Stomach (tissue), 9 donors: Measurements from ENCODE around the gene C2orf76. TPM values are rescaled to one million over a fixed set of nuclear protein-coding genes. Genes with fewer than 3 reads are reported as not detected.

Experiments used
- DNase-seq, 2 donors: peaks; one replicate each; pipeline versions ENCODE4 v3.0.0 to v3.0.0-alpha.2; 2013 to 2019
- H3K27ac ChIP-seq, 5 donors: fragments of 200-600 bp in 4 of 5; sonication (generic) in 4 of 5; one replicate each; pipeline ENCODE4 v1.5.1; 2013 to 2019; ENCODE audit warnings: mild to moderate bottlenecking in 1 of 5, moderate library complexity in 1 of 5
- H3K27me3 ChIP-seq, 3 donors: fragments of 200-600 bp; sonication (generic); one replicate each; pipeline ENCODE4 v1.5.1; 2017 to 2019; ENCODE audit warnings: mixed run types in 1 of 3
- H3K36me3 ChIP-seq, 4 donors: fragments of 200-600 bp; sonication (generic); 1 replicate in 3 of 4; 2 replicates in 1 of 4; pipeline ENCODE4 v1.5.1; 2016 to 2019
- H3K4me1 ChIP-seq, 4 donors: fragments of 200-600 bp; sonication (generic); one replicate each; pipeline ENCODE4 v1.5.1; 2016 to 2019
- H3K4me3 ChIP-seq, 4 donors: fragments of 200-600 bp; sonication (generic) in 3 of 4; one replicate each; pipeline ENCODE4 v1.5.1; 2016 to 2019; ENCODE audit warnings: mild to moderate bottlenecking in 1 of 4
- H3K9me3 ChIP-seq, 4 donors: fragments of 200-600 bp; sonication (generic); one replicate each; pipeline ENCODE4 v1.5.1; 2016 to 2019
- CTCF ChIP-seq, 7 experiments: fragments of 450-650 bp in 4 of 7; fragments of 200-600 bp in 3 of 7; sonication (generic) in 3 of 7; IDR thresholded peaks; one replicate each; pipeline ENCODE4 v1.5.1; 2016 to 2019; ENCODE audit warnings: antibody characterized with exemption in 7 of 7, control low read depth in 2 of 7, mild to moderate bottlenecking in 1 of 7
- EP300 ChIP-seq: sonication (generic); formaldehyde crosslinking; IDR thresholded peaks from one replicate; pipeline ENCODE4 v1.6.1; 2017; ENCODE audit warnings: antibody characterized with exemption
- POLR2A ChIP-seq, 4 donors: fragments of 450-650 bp; IDR thresholded peaks; one replicate each; pipeline ENCODE4 v1.6.1; 2016; ENCODE audit warnings: antibody characterized with exemption in 4 of 4, control low read depth in 2 of 4, mild to moderate bottlenecking in 1 of 4, moderate library complexity in 1 of 4
- POLR2AphosphoS5 ChIP-seq, 3 donors: sonication (generic); formaldehyde crosslinking; IDR thresholded peaks; one replicate each; pipeline ENCODE4 v1.6.1; 2016; ENCODE audit warnings: antibody characterized with exemption in 3 of 3
- WGBS, 5 donors: extraction: QIAGEN DNeasy Blood & Tissue Kit in 3 of 5; methylation state at CpG; one replicate each; pipeline versions ENCODE4 v1.1.5 to v1.1.7; 2013 to 2018; 5-methylcytosine and 5-hydroxymethylcytosine counted together
- intact Hi-C: fragments of 100-400 bp; cut with DNase I; formaldehyde crosslinking; loops from one replicate; pipeline ENCODE4 v1.15.1; 2023; ENCODE audit warnings: low total_unique reads
- polyA plus RNA-seq, 3 donors: library from polyadenylated mRNA; stranded (reverse); fragments of 200-250 nt; gene quantifications; one replicate each; pipeline ENCODE4 v1.2.3, GENCODE V29; 2013
- total RNA-seq, 5 donors: library from RNA; depleted of rRNA; stranded (reverse); fragments of >200 nt; gene quantifications; one replicate each; pipeline versions ENCODE4 v1.1.0 to v1.2.3, GENCODE V29; 2014 to 2016
- donor health status: healthy with polysubstance abuse.
- donor health status: Bipolar disorder and iron deficiency.
- donor health status: healthy.

Gene C2orf76
- total and polyA plus RNA-seq, 8 donors: 6.7 to 30.9 (median 15.2) TPM; not detected in 1

- H3K9me3 ChIP-seq: no peaks in the 10 kb centered on the region
- DNase-seq: no peak
- peaks cover 0 to 4% (median 0%) of the 10 kb centered on the region in 4 donors for H3K4me1 ChIP-seq
- TF ChIP-seq POLR2A (IDR thresholded peaks at IDR 0.05) (no peak), POLR2AphosphoS5 (IDR thresholded peaks at IDR 0.05) (no peak), EP300 (no peak), CTCF (IDR thresholded peaks at IDR 0.05) (no peak)
- no peaks in the 10 kb centered on the region for H3K27me3 ChIP-seq
- H3K27ac ChIP-seq: no peak overlapping the region
- no peak overlapping the region for H3K4me3 ChIP-seq
- H3K36me3 ChIP-seq: peaks cover 0 to 7% (median 1%) of the 10 kb centered on the region in 4 donors
- 61 to 86% (median 69%) methylated on average over 10 of the region's 10 CpGs for WGBS, 5 donors
- intact Hi-C loops: no loop called here
Observed at GRCh38 chr2:119306196-119306590, 60.4 kb downstream of the C2orf76 start.

- DNase-seq: no peak
- H3K4me3 ChIP-seq: no peak overlapping the region
Observed at GRCh38 chr2:119305497-119306195, 61.0 kb downstream of the C2orf76 start.

GRCh38 chr2:119304847-119305246 lies 61.8 kb downstream of the C2orf76 start:
- H3K27me3 ChIP-seq: no peaks in the 10 kb centered on the region
- intact Hi-C loops: no loop called here
- H3K4me3 ChIP-seq: no peak overlapping the region
- no peaks in the 10 kb centered on the region for H3K36me3 ChIP-seq
- H3K27ac ChIP-seq: no peak overlapping the region
- no peaks in the 10 kb centered on the region for H3K9me3 ChIP-seq
- no peak for TF ChIP-seq CTCF (IDR thresholded peaks at IDR 0.05)
- no peak for TF ChIP-seq POLR2AphosphoS5 (IDR thresholded peaks at IDR 0.05)
- TF ChIP-seq EP300: no peak
- TF ChIP-seq POLR2A (IDR thresholded peaks at IDR 0.05): no peak
- H3K4me1 ChIP-seq: peaks cover 0 to 4% (median 0%) of the 10 kb centered on the region in 4 donors
- no peak for DNase-seq
- WGBS, 5 donors: 79 to 83% (median 82%) methylated on average over 2 of the region's 2 CpGs

More at GRCh38 chr2:119305497-119306195, 61.0 kb downstream of the C2orf76 start:
- 58 to 65% (median 61%) methylated on average over 12 of the region's 12 CpGs for WGBS, 5 donors
- Histone ChIP-seq H3K9me3 (no peaks in the 10 kb centered on the region), H3K27me3 (no peaks in the 10 kb centered on the region), H3K4me1 (peaks cover 0 to 4% (median 0%) of the 10 kb centered on the region in 4 donors), H3K27ac (no peak overlapping the region), H3K36me3 (peaks cover 0 to 1% (median 0%) of the 10 kb centered on the region in 4 donors)
- no peak for TF ChIP-seq EP300
- intact Hi-C loops: no loop called here

GRCh38 chr2:119301413-119301812 lies 65.2 kb downstream of the C2orf76 start:
- DNase-seq: no peak
- Histone ChIP-seq H3K27ac (no peak overlapping the region), H3K36me3 (no peaks in the 10 kb centered on the region), H3K9me3 (no peaks in the 10 kb centered on the region), H3K27me3 (no peaks in the 10 kb centered on the region), H3K4me1 (peaks cover 0 to 4% (median 0%) of the 10 kb centered on the region in 4 donors), H3K4me3 (no peak overlapping the region)
- TF ChIP-seq POLR2AphosphoS5 (IDR thresholded peaks at IDR 0.05) (no peak), CTCF (IDR thresholded peaks at IDR 0.05) (no peak), EP300 (no peak), POLR2A (IDR thresholded peaks at IDR 0.05) (no peak)
- intact Hi-C loops: no loop called here
- 92 to 98% (median 94%) methylated on average over 6 of the region's 6 CpGs for WGBS, 5 donors
